NCI-H1417 (cell line): Measurements from ENCODE around the gene TRAF4.
"Not testable (repeated sequence)": the region's sequence is repeated elsewhere in the genome, so short reads cannot be mapped to it uniquely, and the experiment has no call there.

Experiments used
- DNase-seq, 3 experiments: peaks; one replicate each; lab custom pipeline; 2025; lab: John Stamatoyannopoulos, UW

Gene TRAF4

DNA sequence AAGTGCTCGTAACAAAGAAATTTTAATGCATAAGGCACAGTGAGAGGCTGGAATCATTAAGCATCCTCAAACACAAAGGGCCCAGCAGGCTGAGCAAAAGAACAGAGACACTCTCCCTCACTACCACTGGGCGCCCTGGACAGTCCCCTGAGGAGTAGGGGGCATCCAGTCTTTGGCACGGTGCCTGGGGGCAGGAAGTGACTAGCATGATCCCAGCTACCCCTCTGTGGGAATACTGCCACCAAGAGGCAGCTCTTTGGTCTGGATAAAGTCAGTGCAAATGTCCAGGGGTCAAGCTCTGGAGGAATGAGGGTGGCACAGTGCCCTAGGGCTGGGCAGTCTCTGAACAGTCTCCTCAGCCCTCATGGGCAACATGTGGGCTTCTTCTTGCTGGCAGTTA lies 29.5 kb upstream of the TRAF4 start:
- DNase-seq, result no peak

DNA sequence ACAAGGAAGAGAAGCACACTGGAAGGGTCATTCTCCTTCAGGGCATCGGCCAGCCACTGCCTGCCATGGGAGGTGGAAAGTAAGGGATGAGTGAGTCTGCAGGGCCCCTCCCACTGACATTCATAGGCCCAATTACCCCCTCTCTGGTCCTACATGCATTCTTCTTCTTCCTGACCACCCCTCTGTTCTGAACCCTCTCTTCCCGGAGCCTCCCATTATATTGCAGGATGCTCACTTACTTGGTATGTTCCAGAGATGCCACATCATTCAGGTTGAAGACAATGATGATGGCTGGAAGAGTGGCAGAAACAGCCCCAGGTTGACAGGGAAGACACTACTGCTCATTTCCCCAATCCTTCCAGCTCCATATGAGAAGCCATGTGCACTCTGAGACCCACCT lies 28.6 kb upstream of the TRAF4 start:
- no peak for DNase-seq

DNA sequence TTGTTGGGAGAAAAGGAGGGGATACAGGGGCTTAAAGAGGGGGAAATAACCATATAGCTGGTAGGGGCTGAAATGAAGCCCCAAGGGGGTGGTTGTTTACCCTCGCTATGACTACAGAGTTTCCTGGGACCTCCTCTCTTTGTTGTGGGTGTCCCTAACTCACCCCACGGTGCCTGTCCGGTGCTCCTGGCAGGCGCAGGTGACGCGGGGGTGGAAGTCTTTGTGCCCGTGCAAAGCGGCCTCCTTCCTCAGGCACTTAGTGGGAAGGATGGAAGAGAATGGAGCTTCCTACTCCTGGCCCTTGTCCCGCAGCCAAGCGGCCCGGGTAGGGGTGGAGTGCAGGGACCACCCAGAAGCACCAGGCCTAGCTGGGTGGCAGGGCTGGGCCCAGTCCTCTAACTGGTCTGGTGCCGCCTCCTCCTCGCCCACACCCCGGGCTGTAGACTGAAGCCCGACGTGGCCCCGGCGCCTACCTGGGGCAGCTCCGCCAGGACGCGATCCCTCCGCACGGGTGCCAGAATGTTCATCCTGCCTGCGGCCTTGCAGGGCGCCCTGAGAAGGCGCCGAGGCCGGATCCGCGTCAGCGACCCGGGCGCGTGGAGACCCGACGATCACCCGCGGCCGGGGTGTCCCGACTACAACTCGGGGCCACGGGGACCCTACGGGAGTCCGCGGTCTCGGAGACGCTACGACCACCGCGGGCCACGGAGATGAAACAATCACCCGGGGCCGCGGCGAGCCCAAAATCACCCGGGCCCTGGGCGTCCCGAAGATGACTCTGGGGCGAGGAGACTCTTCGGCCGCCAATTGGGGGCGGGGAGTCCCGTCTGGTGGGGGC lies 26.9 kb upstream of the TRAF4 start:
- DNase-seq, result no peak

DNA sequence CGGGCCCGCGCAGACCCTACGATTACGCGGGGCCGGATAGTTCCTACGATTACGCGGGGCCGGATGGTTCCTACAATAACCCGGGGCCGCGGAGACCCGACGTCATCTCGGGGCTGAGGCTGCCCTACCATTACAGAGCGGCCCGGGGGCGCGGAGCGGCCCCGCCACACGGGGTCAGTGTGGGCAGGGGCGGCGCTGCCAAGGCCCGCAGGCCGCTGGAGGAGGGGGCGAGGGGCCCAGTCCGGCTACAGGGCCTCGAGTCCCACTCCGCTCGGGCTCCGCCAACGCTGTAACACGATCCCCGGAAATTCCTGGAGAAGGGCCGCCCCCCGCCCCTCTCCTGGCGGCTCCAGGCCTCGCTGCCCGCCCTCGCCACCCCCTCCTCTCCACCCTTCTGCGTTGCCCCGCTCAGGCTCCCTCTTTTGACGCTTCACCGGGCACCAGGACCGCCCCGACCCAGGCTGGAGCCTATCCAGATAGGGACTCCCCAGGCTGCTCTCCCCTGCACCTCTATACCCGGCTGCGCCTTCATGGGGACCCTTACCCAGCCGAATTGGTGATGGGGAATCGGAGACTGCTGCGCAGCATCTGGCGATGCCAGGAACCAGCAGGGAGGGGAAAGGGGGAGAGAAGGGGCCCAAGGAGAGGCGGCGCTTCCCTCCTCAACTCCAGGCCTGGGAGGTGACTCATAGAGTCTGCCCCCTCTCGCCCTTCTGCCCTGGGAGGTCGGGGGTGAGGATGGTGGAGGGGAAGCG lies 26.1 kb upstream of the TRAF4 start, which contains the start of gene RAB34:
Gene RAB34, minus strand, starts transcription at position 291 of the 755 bp plus-strand sequence. CDS start 602 bp downstream, outside the sequence.
- peak in 2 of 3 experiments; percentile 40 to 49 for DNase-seq

DNA sequence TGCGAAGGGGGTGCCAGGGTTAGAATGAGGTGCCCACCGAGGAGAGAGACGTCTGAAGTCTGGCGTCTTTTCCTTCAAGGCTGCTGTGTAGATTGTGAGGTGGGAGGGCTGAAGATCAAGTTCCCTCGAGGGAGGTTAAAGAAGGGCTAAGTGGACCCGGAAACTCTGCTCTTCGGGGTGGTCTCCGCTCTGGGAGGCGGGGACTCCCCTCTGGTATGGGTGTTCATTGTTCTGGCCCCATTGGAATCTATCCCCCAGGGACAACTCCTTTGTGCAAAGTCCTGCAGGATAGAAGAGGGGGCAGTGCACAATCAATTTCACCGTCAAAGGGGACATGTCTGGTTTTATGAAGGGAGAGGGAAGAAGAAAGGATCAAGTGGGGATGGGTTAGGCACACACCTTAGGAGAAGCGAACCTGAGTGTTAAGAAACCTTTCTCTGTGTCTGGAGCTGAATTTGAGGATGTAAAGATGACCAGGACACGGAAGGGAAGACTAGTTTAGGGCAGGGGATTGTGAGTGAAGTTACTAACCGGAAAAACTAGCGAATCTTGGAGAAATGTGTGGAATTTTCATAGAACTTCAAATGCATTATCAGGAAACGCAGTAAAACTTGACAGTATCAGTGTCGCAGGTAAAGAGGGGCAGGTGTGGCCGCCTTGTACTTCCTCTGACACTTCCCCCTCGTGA lies 25.3 kb upstream of the TRAF4 start:
- peak in 1 of 3 experiments; percentile 14 for DNase-seq

DNA sequence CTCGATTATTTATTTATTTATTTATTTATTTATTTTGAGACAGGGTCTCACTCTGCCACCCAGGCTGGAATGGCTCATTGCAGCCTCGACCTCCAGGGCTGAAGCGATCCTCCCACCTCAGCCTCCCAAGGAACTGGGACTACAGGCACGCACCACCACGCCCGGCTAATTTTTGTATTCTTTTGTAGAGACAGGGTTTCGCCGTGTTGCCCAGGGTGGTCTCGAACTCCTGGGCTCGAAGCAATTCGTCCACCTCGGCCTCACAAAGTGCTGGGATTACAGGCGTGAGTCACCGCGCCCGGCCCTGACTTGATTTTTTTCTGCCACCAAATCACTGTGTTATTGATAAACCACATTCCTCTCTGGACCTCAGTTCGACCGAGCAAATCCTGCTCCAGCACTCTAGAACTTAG lies 24.8 kb upstream of the TRAF4 start:
- no peak for DNase-seq

DNA sequence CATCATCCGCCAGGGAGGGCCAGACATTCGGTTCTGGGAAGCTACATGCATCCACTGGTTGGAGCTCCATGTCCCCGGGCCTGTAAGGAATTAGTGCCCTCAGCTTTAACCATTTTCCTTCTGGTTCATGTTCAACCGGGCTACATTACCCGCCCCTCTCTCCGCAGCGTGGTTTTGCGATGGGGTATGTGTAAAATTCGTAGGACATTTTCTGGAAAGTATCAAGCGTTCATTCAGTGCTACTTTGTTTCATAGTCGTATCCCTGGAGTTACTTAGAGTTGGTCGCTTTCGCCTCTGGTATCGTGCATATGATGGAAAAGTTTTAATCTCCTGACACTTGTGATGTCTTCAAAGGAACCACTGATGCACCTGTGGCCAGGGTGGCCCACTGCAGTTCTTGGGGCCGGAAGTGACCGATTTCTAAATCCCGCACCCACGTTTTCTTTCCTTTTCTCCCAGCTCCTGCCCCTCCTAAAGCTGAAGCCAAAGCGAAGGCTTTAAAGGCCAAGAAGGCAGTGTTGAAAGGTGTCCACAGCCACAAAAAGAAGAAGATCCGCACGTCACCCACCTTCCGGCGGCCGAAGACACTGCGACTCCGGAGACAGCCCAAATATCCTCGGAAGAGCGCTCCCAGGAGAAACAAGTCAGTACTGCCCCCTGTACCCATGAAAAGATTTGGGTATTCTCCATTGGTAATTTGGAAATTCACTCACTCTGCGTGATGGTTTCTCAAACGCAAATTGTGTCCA lies 23.4 kb upstream of the TRAF4 start:
- DNase-seq, result peak in 1 of 3 experiments; percentile 51

DNA sequence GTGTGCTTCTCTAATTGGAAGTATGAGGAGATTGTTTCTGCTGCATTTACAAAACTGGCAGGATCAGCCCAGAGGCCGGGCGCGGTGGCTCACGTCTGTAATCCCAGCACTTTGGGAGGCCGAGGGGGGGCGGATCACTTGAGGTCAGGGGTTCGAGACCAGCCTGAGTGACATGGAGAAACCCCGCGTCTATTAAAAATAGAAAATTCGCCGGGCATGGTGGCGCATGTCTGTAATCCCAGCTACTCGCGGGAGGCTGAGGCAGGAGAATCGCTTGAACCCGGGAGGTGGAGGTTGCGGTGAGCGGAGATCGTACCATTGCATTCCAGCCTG lies 22.8 kb upstream of the TRAF4 start:
- DNase-seq, result not testable (repeated sequence)

DNA sequence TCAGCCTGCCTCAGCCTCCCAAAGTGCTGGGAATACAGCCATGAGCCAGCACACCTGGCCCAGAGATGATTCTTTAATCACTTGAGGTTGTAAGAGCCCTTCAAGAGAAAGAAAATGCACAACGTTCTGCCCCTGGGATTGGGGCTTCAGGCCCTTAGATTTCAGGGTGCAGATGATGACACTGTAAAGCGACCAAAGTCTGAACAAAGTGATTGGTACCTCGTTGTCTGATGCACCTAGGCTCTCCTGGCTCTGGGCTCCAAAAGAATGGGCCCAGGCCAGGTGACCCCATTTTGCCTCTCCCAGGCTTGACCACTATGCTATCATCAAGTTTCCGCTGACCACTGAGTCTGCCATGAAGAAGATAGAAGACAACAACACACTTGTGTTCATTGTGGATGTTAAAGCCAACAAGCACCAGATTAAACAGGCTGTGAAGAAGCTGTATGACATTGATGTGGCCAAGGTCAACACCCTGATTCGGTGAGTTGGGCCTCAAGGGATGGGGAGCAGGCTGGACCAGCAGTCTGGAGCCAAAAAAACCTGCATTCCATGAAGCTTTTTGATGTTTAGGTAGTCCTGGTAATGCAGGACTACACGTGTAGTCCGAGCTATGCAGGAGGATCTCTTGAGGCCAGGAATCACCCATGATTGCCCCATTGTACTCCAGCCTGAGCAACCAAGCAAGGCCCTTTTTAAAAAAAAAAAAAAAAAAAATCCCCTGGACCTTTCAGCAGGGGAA lies 21.2 kb upstream of the TRAF4 start:
- DNase-seq, result no peak

DNA sequence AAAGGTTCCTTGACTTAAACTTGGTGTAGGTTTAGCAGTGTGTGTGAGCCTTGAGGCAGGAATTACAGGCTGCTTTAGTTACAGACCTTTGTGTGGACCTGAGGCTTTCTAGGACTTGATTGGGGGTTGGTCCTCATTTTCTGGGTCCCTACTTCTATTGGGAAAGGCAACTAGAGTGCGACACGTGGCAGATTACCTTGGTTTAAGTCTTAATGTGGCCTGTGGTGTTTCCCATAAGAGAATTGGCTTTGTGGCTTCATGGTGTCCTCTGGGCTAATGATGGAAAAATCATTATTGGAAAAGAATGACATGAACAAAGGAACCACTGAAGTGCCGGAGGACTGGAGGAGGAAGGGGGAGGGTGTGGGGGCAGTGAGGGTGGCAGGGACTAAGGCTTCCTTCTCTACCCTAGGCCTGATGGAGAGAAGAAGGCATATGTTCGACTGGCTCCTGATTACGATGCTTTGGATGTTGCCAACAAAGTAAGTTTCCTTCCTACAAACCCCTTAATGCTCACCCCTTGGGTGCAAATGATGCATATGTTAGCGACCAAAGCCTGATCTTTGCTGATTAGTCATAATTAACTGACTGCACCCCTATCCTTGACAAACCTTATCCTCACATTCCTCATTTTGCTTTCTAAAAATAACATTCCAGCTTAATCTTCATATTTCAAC lies 20.5 kb upstream of the TRAF4 start:
- DNase-seq, result no peak

DNA sequence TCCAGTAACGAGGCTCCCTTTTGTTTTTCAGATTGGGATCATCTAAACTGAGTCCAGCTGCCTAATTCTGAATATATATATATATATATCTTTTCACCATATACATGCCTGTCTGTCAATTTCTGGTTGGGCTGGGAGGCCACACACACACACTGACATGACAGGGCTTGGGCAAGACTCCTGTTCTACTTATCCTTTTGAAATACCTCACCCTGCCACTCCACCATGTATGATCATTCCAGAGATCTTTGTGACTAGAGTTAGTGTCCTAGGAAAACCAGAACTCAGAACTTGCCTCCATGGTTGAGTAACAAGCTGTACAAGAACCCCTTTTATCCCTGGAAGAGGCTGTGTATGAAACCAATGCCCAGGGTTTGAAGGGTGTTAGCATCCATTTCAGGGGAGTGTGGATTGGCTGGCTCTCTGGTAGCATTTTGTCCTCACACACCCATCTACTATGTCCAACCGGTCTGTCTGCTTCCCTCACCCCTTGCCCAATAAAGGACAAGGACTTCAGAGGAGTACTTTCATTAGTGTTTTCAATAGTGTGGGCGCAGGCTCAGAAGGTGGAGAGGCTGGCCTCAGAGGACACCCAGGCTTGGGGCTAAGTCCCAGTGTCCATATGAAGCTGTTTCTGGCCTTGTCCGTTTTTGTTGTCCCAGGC lies 19.8 kb upstream of the TRAF4 start:
- DNase-seq, result not testable (repeated sequence)

DNA sequence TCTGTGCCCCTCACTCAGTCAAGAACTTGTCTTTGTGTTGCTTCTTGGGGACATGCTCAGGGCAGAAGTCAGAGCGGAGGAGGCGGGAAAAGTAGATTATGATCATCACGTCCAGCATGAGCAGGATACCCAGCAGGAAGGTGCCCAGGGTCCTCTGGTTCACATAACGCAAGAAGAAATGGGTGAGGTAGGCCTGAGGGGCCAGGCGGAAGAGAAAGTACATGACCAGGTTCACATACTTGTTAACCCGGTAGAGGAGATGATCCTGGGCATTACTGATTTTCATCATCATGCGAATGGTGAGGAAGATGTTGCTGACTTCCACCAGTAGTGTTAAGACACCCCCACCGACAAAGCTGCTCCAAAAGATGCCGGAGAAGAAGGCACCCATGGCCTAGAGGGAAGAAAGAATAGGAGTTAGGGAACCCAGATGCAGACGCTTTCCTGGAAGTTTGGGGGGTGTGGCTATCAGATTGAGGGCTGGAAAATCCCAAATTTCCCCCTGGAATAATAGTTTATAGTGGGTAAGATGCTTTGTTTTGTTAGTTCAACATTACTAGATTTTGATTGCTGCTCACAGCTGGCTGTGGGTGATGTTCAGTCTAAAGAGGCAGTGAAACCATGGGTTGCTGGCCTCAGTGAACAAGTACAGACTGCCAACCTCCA lies 19.2 kb upstream of the TRAF4 start:
- DNase-seq, result no peak

DNA sequence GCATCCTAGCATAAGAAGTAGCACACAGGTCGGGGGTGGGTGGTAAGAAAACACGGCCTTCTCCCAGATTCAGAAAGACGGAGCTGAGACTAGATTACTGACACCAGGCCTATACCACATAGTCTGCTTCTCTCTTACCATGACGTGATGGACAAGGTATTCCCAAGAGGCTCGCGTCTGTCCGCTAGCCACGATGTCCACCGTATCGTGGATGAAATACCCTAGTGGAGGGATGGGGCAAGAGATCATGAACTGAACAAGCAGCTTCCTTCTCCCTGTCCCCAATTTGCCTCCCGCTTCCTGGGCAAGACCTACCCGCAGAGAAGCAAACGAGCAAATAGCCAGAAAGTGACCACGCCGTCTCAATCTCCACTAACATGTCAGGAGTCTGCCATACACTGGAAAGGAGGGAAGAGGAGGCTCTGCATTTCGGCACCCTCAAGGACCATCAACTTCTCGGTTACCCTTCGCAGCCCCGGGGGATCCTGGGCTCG lies 18.6 kb upstream of the TRAF4 start:
- DNase-seq, result peak in 2 of 3 experiments; percentile 44 to 79

DNA sequence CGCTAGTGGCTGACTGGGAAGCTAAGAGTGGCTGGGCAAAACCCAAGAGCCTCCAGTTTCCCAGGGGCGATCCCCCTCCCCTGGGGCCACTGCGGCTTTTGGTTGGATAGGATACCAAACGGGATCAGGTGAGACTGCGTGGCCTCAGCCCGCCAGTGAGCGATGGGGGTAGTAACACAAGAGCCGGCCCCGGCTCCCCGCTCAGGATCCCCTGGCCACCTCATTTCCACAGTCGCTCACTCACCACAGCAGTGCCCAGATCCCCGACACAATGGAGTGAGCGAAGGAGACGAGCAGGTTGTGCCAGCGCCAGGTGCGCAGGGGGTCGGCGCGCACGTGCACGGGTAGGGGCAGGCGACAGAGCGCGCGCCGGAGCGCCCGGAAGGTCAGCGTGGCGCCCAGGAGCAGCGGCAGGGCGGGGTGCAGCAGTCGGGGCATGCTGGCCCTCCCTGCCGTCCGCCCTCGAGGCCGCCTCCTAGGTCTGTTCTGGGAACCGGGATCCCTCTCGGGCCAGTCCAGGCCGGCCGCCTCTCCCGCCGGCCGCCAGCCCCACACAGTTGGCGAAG lies 18.1 kb upstream of the TRAF4 start:
- peak; percentile 75 to 89 (median 88) for DNase-seq

DNA sequence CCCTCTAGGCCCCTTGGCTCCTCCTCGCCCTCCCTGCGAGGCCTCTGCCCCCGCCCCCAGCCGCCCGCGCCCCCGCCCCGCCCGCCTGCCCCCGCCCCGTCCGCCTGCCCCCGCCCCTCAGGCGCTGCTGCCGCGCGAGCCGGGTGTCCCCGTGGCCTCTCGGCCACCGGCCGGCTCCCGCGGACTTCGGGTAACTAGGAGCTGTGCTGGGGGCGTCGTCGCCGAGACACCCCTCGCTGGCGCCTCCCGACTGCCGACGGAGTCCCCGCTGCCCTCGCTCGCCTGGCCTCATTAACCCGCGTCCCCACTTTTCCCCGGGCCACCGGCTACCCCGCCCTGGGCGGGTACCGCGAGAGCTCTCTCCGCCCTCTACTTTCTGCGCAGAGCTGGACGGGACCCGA lies 17.6 kb upstream of the TRAF4 start, which contains the start of gene TLCD1:
Gene TLCD1, minus strand, starts transcription at position 8 of the 401 bp plus-strand sequence. CDS start 136 bp downstream, outside the sequence.
- DNase-seq, result peak; percentile 68 to 89 (median 87)

DNA sequence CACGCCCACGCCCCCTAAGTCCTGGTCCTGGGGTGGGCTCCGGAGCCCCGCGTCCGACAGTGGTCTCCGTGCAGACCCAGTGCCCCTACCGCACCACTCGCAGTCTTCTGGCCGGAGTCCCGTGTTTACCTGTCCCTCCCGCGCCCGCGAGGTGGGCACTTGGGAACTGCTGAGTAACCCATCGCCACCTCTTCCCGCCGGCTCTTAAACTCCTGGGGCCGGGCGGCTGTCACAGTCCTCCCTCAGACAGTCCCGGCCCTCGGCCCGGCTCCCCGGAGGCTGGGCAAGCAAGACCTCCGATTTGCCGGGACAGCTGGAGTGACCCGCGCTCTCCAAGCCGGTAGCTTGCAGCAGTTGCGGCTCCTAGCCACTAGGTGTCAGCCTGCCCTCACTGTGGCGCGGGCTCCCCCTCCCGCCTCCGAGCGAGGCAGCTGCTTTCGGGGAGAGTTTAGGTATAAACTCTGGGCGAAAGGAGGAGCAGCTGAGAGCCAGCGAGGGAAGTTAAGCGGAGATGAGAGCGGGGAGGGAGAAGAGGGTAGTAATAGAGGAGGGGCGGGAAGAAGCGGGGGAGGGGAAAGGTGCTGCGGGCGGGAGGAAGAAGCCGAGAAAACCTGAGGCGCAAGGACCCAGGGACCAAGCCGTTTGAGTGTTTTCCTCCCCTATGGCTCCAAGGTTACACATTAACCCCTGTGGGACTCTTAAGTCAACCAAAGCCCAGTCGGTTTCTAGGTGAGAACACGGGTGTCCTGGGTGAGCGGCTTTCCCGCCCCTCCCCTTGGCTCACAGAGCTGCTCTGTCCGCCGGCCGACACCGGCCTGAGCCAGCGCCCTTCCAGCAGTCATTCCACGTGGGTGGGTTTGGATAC lies 17.0 kb upstream of the TRAF4 start:
- peak; percentile 92 to 97 (median 95) for DNase-seq

DNA sequence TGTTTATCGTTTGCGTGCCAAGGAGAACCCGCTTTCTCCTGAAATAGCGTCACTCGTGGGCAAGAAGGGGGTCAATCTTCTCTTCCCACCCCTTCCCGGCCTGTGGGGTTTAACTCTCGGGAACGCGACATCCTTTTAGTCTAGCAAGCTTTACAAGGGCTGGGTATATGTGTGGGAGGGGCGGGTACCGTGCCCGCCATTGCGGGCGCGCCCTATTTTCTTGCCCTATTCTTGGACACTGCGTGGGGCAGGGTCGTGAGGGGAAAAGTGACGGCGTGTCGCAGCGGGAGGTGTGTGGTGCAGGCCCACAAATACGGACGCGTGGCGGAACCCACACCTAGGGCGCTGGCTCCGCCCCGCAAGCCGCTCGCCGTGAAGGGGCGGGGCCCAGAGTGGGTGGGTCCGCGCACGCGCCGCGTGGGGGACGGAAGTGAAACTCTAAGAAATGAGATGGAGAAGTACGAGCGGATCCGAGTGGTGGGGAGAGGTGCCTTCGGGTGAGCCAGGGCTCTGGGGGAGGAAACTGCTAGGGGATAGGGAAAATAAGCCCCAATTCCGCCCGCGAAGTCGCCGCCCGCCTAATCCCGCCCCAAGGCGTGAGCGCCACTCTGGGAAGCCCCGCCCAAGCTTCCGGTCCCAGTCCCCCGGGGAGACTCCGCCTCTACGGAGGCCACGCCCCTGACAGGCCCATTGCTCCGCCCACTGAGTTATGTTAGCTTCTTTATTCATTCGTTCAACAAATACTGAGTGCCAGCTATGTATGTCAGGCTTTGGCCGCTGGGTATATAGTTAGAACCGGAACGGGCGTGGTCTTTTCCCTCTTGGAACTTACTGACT lies 15.2 kb upstream of the TRAF4 start, which contains the start of gene NEK8:
Gene NEK8, plus strand, starts transcription at position 425 of the 837 bp plus-strand sequence. Its CDS starts 26 bp downstream, at position 451.
- DNase-seq, result peak; percentile 92 to 96 (median 95)
